DMS 273 treated with DMSO at 0.1 percent for 48 hours (cell line): ENCODE measurements around the gene TBC1D10B.
A peak's percentile ranks its signal among the peaks of the same experiment; 100 is the strongest.

Experiments used
- DNase-seq: peaks from one replicate; lab custom pipeline; 2025; lab: John Stamatoyannopoulos, UW

The TBC1D10B gene

GRCh38 chr16:30370456-30371247 is at the start of gene TBC1D10B:
TSS of gene TBC1D10B (minus strand) at chr16:30370494. CDS start at chr16:30370183, 311 bp downstream.
- DNase-seq, result peak; percentile 100

- no peak for DNase-seq
Measured at GRCh38 chr16:30418350-30419181, 48.3 kb upstream of the TBC1D10B start.

- peak; percentile 75 for DNase-seq
Measured at GRCh38 chr16:30417529-30418349, 47.4 kb upstream of the TBC1D10B start.

- DNase-seq, result no peak
Measured at GRCh38 chr16:30416624-30417528, 46.6 kb upstream of the TBC1D10B start.

GRCh38 chr16:30416047-30416603 is 45.8 kb upstream of the TBC1D10B start:
- no peak for DNase-seq

GRCh38 chr16:30414159-30414558 is 43.9 kb upstream of the TBC1D10B start:
- no peak for DNase-seq

GRCh38 chr16:30413112-30413806 is 43.0 kb upstream of the TBC1D10B start:
- DNase-seq, result no peak

- DNase-seq, result peak; percentile 76
Measured at GRCh38 chr16:30409125-30410060, 39.1 kb upstream of the TBC1D10B start.

GRCh38 chr16:30407804-30408534 is 37.7 kb upstream of the TBC1D10B start:
- DNase-seq, result no peak

GRCh38 chr16:30407102-30407803 is 37.0 kb upstream of the TBC1D10B start, which contains the start of gene ZNF771:
TSS of gene ZNF771 (plus strand) at chr16:30407606. CDS start at chr16:30408054, 448 bp downstream.
- peak; percentile 81 for DNase-seq

GRCh38 chr16:30406795-30407101 is 36.5 kb upstream of the TBC1D10B start:
- no peak for DNase-seq

- DNase-seq, result no peak
Measured at GRCh38 chr16:30401768-30402425, 31.6 kb upstream of the TBC1D10B start.

- DNase-seq, result no peak
Measured at GRCh38 chr16:30399435-30400186, 29.3 kb upstream of the TBC1D10B start.

GRCh38 chr16:30398661-30399434 is 28.6 kb upstream of the TBC1D10B start:
- DNase-seq, result no peak

GRCh38 chr16:30397776-30398660 is 27.7 kb upstream of the TBC1D10B start:
- no peak for DNase-seq
